Kidney (tissue), 14 donors: ENCODE data around the gene ZNF491. TPM values are rescaled to one million over a fixed set of nuclear protein-coding genes. Genes with fewer than 3 reads are reported as not detected.

Experiments used
- DNase-seq, 5 donors: peaks; one replicate each; pipeline ENCODE4 v3.0.0-alpha.2; 2013 to 2020
- FAIRE-seq: peaks from 2 replicates; lab custom pipeline; 2012; peaks lifted over from hg19 to GRCh38; lab: Jason Lieb, UNC
- H3K27ac ChIP-seq, 2 donors: one replicate each; pipeline ENCODE4 v1.7.0; 2013; ENCODE audit warnings: low read depth in 2 of 2, low read length in 2 of 2, inconsistent platforms in 1 of 2
- H3K27me3 ChIP-seq: one replicate; pipeline ENCODE4 v1.7.1; 2013; ENCODE audit warnings: low read length, inconsistent platforms; ENCODE audit not compliant: control insufficient read depth, insufficient read depth
- H3K36me3 ChIP-seq, 3 donors: one replicate each; pipeline versions ENCODE4 v1.7.0 to v1.7.1; 2013; ENCODE audit warnings: low read length in 3 of 3, control low read depth in 1 of 3, inconsistent platforms in 1 of 3; ENCODE audit not compliant: insufficient read depth in 3 of 3, control insufficient read depth in 2 of 3
- H3K4me1 ChIP-seq, 3 donors: one replicate each; pipeline versions ENCODE4 v1.7.0 to v1.7.1; 2013; ENCODE audit warnings: low read length in 3 of 3, inconsistent platforms in 1 of 3, low read depth in 1 of 3; ENCODE audit not compliant: control insufficient read depth in 2 of 3, insufficient read depth in 2 of 3
- H3K4me3 ChIP-seq, 3 donors: one replicate each; pipeline versions ENCODE4 v1.7.0 to v1.8.1; 2013; ENCODE audit warnings: low read length in 3 of 3, control low read depth in 1 of 3, inconsistent platforms in 1 of 3
- H3K9ac ChIP-seq, 3 donors: one replicate each; pipeline versions ENCODE4 v1.7.0 to v1.7.1; 2013; ENCODE audit warnings: low read length in 3 of 3, control low read depth in 1 of 3, inconsistent platforms in 1 of 3
- H3K9me3 ChIP-seq, 3 donors: one replicate each; pipeline versions ENCODE4 v1.7.0 to v1.7.1; 2013; ENCODE audit warnings: low read length in 3 of 3, control low read depth in 1 of 3, inconsistent platforms in 1 of 3; ENCODE audit not compliant: control insufficient read depth in 2 of 3, insufficient read depth in 1 of 3
- CTCF ChIP-seq: IDR thresholded peaks from 3 replicates; pipeline ENCODE4 v1.5.1; 2012; ENCODE audit warnings: mild to moderate bottlenecking, moderate library complexity, borderline replicate concordance; ENCODE audit not compliant: insufficient read depth; ENCODE audit errors: extremely low read depth
- intact Hi-C: fragments of 100-400 bp; cut with DNase I; formaldehyde crosslinking; loops from one replicate; pipeline ENCODE4 v1.11.1; 2022
- polyA plus RNA-seq: library from polyadenylated mRNA; stranded (reverse); fragments of 350-450 nt; fragmentation: Illumina TruSeq; extraction: RNeasy Lipid Tissue Mini Kit (QIAGEN cat#74804); gene quantifications from one replicate; pipeline ENCODE4 v1.2.3, GENCODE V29; 2014; ENCODE audit warnings: low read depth, low replicate concordance; ENCODE audit not compliant: insufficient read depth
- total RNA-seq: library from RNA; stranded (reverse); fragmentation: NEBNext Ultra II Directional; extraction: Animal tissue kit (Norgen Biotek cat#: 25700); gene quantifications from one replicate; pipeline ENCODE4 v1.2.1, GENCODE V29; 2021
- donor health status: control.
- donor health status: control.
- donor health status: control.
- donor health status: control.
- donor health status: control.
- donor health status: DM: yes; HTN: yes; CAD: no.
- donor health status: Normal renal cell carcinoma (clear cell type).

Gene ZNF491
- total and polyA plus RNA-seq, 2 donors from 2014 or later: 1.1 to 2.5 TPM

- Histone ChIP-seq H3K4me1 (no peaks in the 10 kb centered on the region), H3K9ac (no peak overlapping the region), H3K27me3 (no peaks in the 10 kb centered on the region), H3K36me3 (peaks cover 8 to 9% (median 9%) of the 10 kb centered on the region in 3 donors), H3K4me3 (no peak overlapping the region), H3K27ac (no peak overlapping the region), H3K9me3 (peaks cover 8 to 18% (median 9%) of the 10 kb centered on the region in 3 donors)
- TF ChIP-seq CTCF: no peak
- no peak for FAIRE-seq
- intact Hi-C loops: no loop called here
- peak in 1 of 5 donors; percentile 10 for DNase-seq
Measured at GRCh38 chr19:11806354-11807098, 8.2 kb downstream of the ZNF491 start.

- Histone ChIP-seq H3K9me3 (peaks cover 8 to 18% (median 9%) of the 10 kb centered on the region in 3 donors), H3K36me3 (peaks cover 8 to 9% (median 9%) of the 10 kb centered on the region in 3 donors), H3K27me3 (no peaks in the 10 kb centered on the region), H3K4me1 (no peaks in the 10 kb centered on the region), H3K9ac (no peak overlapping the region), H3K27ac (no peak overlapping the region), H3K4me3 (no peak overlapping the region)
- DNase-seq (no peak), FAIRE-seq (no peak)
- no peak for TF ChIP-seq CTCF
- intact Hi-C loops: no loop called here
Measured at GRCh38 chr19:11807099-11807380, 8.7 kb downstream of the ZNF491 start.

GRCh38 chr19:11813703-11814028 lies 15.3 kb downstream of the ZNF491 start:
- Histone ChIP-seq H3K27me3 (no peaks in the 10 kb centered on the region), H3K36me3 (no peaks in the 10 kb centered on the region), H3K4me1 (peaks cover 0 to 4% (median 0%) of the 10 kb centered on the region in 3 donors), H3K27ac (no peak overlapping the region), H3K4me3 (peak overlapping the region; percentile 59 to 96 (median 86)), H3K9me3 (no peaks in the 10 kb centered on the region), H3K9ac (peak overlapping the region; percentile 17 to 87 (median 29))
- TF ChIP-seq CTCF: no peak
- DNase-seq (no peak), FAIRE-seq (no peak)
- intact Hi-C loops: no loop called here
